SK-N-SH (cell line): ENCODE data around the gene CFAP20DC.
A peak's percentile ranks its signal among the peaks of the same experiment; 100 is the strongest.

Source experiments
- EP300 ChIP-seq, 2 experiments: IDR thresholded peaks; 2 replicates each; pipeline versions ENCODE4 v1.4.0 to v1.6.1; 2012; ENCODE audit warnings: borderline replicate concordance in 1 of 2, low read depth in 1 of 2, low read length in 1 of 2
- EZH2phosphoT487 ChIP-seq: fragments of 200-600 bp; sonication (generic); IDR thresholded peaks from 2 replicates; pipeline ENCODE4 v1.6.1; 2017; ENCODE audit warnings: low read depth, mixed run types, mild to moderate bottlenecking, antibody characterized with exemption, moderate library complexity, borderline replicate concordance
- POLR2AphosphoS5 ChIP-seq: IDR thresholded peaks from 2 replicates; pipeline ENCODE4 v1.6.1; 2012; ENCODE audit warnings: low read depth, low read length
- RFX5 ChIP-seq: IDR thresholded peaks from 2 replicates; pipeline ENCODE4 v1.6.1; 2012; ENCODE audit warnings: mild to moderate bottlenecking, improper control_type of control experiment, low read length
- SIN3A ChIP-seq: IDR thresholded peaks from 2 replicates; pipeline ENCODE4 v1.6.1; 2012; ENCODE audit warnings: low read depth, mild to moderate bottlenecking, low read length, moderate library complexity, borderline replicate concordance
- YY1 ChIP-seq: IDR thresholded peaks from 2 replicates; pipeline ENCODE4 v1.4.0; 2012; ENCODE audit warnings: low read depth, mild to moderate bottlenecking
- TF ChIP-seq, protein P1 (sequence below): fragments of 200-600 bp; sonication (generic); IDR thresholded peaks from 2 replicates; pipeline ENCODE4 v1.6.1; 2017; ENCODE audit warnings: antibody characterized with exemption, mild to moderate bottlenecking, moderate library complexity
- TF ChIP-seq, protein P2 (sequence below): IDR thresholded peaks from 2 replicates; pipeline ENCODE4 v1.4.0; 2012; ENCODE audit warnings: low read depth, borderline replicate concordance
- TF ChIP-seq, protein P3 (sequence below): IDR thresholded peaks from 2 replicates; pipeline ENCODE4 v1.4.0; 2012; ENCODE audit warnings: low read depth

DNA sequence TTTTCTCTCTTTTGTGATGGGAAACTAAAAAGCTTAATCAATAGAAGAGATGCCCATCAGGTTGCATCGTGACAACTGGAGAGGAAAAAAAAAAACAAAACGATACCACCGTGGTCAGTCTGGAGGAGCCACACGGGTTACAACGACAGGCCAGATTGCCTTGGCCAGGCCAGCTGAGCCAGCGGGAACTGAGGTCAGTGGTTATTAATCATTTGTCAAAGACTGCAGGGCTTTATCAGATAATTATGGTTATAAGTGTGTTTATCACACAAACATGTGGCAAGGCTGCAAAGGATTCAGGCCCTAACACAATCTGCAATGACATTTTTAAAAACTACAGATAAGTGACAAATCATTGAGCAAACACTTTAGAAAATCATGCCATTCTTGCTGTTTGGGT lies 248.3 kb downstream of the CFAP20DC start:
- TF ChIP-seq, protein P1, sequence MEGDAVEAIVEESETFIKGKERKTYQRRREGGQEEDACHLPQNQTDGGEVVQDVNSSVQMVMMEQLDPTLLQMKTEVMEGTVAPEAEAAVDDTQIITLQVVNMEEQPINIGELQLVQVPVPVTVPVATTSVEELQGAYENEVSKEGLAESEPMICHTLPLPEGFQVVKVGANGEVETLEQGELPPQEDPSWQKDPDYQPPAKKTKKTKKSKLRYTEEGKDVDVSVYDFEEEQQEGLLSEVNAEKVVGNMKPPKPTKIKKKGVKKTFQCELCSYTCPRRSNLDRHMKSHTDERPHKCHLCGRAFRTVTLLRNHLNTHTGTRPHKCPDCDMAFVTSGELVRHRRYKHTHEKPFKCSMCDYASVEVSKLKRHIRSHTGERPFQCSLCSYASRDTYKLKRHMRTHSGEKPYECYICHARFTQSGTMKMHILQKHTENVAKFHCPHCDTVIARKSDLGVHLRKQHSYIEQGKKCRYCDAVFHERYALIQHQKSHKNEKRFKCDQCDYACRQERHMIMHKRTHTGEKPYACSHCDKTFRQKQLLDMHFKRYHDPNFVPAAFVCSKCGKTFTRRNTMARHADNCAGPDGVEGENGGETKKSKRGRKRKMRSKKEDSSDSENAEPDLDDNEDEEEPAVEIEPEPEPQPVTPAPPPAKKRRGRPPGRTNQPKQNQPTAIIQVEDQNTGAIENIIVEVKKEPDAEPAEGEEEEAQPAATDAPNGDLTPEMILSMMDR: no peak
- peak in 1 of 2 experiments; percentile 91; a peak in 2 of 4 replicates for TF ChIP-seq EP300 (IDR thresholded peaks at IDR 0.05; ENCODE audit: borderline replicate concordance in 1 of 2, low read depth in 1 of 2, low read length in 1 of 2)
- TF ChIP-seq POLR2AphosphoS5: no peak
- no peak for TF ChIP-seq SIN3A
- no peak for TF ChIP-seq EZH2phosphoT487
- no peak for TF ChIP-seq RFX5
- TF ChIP-seq YY1: no peak
- TF ChIP-seq, protein P2, sequence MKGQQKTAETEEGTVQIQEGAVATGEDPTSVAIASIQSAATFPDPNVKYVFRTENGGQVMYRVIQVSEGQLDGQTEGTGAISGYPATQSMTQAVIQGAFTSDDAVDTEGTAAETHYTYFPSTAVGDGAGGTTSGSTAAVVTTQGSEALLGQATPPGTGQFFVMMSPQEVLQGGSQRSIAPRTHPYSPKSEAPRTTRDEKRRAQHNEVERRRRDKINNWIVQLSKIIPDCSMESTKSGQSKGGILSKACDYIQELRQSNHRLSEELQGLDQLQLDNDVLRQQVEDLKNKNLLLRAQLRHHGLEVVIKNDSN: no peak
- TF ChIP-seq, protein P3, sequence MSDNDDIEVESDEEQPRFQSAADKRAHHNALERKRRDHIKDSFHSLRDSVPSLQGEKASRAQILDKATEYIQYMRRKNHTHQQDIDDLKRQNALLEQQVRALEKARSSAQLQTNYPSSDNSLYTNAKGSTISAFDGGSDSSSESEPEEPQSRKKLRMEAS: no peak
